Natural killer cell (primary cell): ENCODE measurements around the gene HAUS3. TPM values are rescaled to one million over a fixed set of nuclear protein-coding genes. Genes with fewer than 3 reads are reported as not detected.

Experiments used
- ATAC-seq, 3 donors: fragments of 150-1000 bp in 2 of 3; fragments of 200-7000 bp in 1 of 3; cut with Tn5 transposase; 1 replicate in 1 of 3; 2 replicates in 2 of 3; pipeline ENCODE4 v1.10.0; 2021; ENCODE audit warnings: mild to moderate bottlenecking in 2 of 3, moderate library complexity in 2 of 3
- DNase-seq, 2 donors: peaks; one replicate each; pipeline versions ENCODE4 v3.0.0 to v3.0.0-alpha.2; 2013 to 2021; ENCODE audit warnings: mixed read lengths in 1 of 2
- H3K27ac ChIP-seq: one replicate; pipeline ENCODE4 v1.5.1; 2013; ENCODE audit warnings: mild to moderate bottlenecking, low read length
- H3K27me3 ChIP-seq: one replicate; pipeline ENCODE4 v1.6.1; 2013; ENCODE audit warnings: low read length; ENCODE audit not compliant: control insufficient read depth, insufficient read depth
- H3K36me3 ChIP-seq: one replicate; pipeline ENCODE4 v1.6.1; 2013; ENCODE audit warnings: low read length; ENCODE audit not compliant: control insufficient read depth, insufficient read depth
- H3K4me1 ChIP-seq: one replicate; pipeline ENCODE4 v1.6.1; 2013; ENCODE audit warnings: low read length; ENCODE audit not compliant: control insufficient read depth, insufficient read depth
- H3K4me3 ChIP-seq: one replicate; pipeline ENCODE4 v1.5.1; 2013; ENCODE audit warnings: low read length
- H3K9me3 ChIP-seq: one replicate; pipeline ENCODE4 v1.6.1; 2013; ENCODE audit warnings: low read length; ENCODE audit not compliant: control insufficient read depth, insufficient read depth
- H3K27ac Mint-ChIP-seq, 2 donors: one replicate each; pipeline ENCODE4 v1.8.0; 2022; ENCODE audit warnings: mild to moderate bottlenecking in 2 of 2, mixed read lengths in 2 of 2, moderate library complexity in 1 of 2
- H3K27me3 Mint-ChIP-seq, 2 donors: one replicate each; pipeline ENCODE4 v1.8.0; 2022; ENCODE audit warnings: low read depth in 2 of 2, mixed read lengths in 2 of 2
- H3K36me3 Mint-ChIP-seq: one replicate; pipeline ENCODE4 v1.8.0; 2022; ENCODE audit warnings: mixed read lengths
- H3K4me1 Mint-ChIP-seq, 2 donors: one replicate each; pipeline ENCODE4 v1.8.0; 2022; ENCODE audit warnings: mixed read lengths in 2 of 2
- H3K4me3 Mint-ChIP-seq: one replicate; pipeline ENCODE4 v1.8.0; 2022; ENCODE audit warnings: mild to moderate bottlenecking, moderate library complexity, mixed read lengths
- H3K9me3 Mint-ChIP-seq, 2 donors: one replicate each; pipeline ENCODE4 v1.8.0; 2022; ENCODE audit warnings: mixed read lengths in 2 of 2
- WGBS: methylation state at CpG from one replicate; pipeline ENCODE4 v1.1.7; 2013; ENCODE audit warnings: missing lambda C conversion rate; ENCODE audit not compliant: insufficient coverage; 5-methylcytosine and 5-hydroxymethylcytosine counted together
- intact Hi-C: fragments of 100-400 bp; cut with micrococcal nuclease; formaldehyde crosslinking; loops from one replicate; pipeline ENCODE4 v1.14.2; 2022
- total RNA-seq, 4 donors: library from RNA; stranded (reverse); fragments of 120-200 nt in 1 of 4; gene quantifications; one replicate each; pipeline versions ENCODE4 v1.2.3 to v1.2.4, GENCODE V29; 2013 to 2022
- TF ChIP-seq, protein P1 (sequence below): fragments of 200-600 bp; IDR thresholded peaks from one replicate; pipeline ENCODE4 v1.8.0; 2022; ENCODE audit warnings: antibody characterized with exemption

HAUS3 gene
- total RNA-seq, 3 donors from 2014 or later (not counting 1 experiment from before 2014, with no cell fraction given) = 38.0 to 50.3 (median 49.4) TPM

DNA sequence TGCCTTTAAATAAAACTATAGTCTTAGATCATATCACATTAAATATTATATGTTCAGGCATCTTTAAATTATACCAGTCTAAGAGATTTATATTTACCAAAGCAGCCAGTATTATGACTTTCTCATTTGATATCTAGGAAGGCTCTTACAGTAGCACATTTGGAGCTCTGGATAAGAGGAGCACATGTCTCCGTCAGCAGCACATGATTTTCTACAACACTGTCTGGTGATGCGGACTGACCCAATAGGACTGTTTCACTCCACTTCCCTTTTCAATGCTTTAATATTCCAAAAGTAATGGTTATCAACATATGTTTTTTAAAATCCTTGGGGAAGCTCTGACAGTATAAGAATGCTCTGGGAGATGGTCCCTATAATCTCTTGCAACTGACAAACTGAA is 61.5 kb downstream of the HAUS3 start:
- intact Hi-C loops = no loop called here
- Histone ChIP-seq H3K4me3 (no peak overlapping the region), H3K36me3 (no peaks in the 10 kb centered on the region), H3K27ac (no peak overlapping the region), H3K9me3 (no peaks in the 10 kb centered on the region), H3K4me1 (no peaks in the 10 kb centered on the region), H3K27me3 (no peaks in the 10 kb centered on the region)
- H3K4me1 Mint-ChIP-seq = no peaks in the 10 kb centered on the region
- no peaks in the 10 kb centered on the region for H3K9me3 Mint-ChIP-seq
- TF ChIP-seq, protein P1, sequence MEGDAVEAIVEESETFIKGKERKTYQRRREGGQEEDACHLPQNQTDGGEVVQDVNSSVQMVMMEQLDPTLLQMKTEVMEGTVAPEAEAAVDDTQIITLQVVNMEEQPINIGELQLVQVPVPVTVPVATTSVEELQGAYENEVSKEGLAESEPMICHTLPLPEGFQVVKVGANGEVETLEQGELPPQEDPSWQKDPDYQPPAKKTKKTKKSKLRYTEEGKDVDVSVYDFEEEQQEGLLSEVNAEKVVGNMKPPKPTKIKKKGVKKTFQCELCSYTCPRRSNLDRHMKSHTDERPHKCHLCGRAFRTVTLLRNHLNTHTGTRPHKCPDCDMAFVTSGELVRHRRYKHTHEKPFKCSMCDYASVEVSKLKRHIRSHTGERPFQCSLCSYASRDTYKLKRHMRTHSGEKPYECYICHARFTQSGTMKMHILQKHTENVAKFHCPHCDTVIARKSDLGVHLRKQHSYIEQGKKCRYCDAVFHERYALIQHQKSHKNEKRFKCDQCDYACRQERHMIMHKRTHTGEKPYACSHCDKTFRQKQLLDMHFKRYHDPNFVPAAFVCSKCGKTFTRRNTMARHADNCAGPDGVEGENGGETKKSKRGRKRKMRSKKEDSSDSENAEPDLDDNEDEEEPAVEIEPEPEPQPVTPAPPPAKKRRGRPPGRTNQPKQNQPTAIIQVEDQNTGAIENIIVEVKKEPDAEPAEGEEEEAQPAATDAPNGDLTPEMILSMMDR = no peak
- H3K27ac Mint-ChIP-seq = no peak overlapping the region
- no peaks in the 10 kb centered on the region for H3K27me3 Mint-ChIP-seq
- H3K36me3 Mint-ChIP-seq = no peaks in the 10 kb centered on the region
- ATAC-seq = no peak
- no peak for DNase-seq
- WGBS = 100% methylated on average over 2 of the region's 2 CpGs
- no peak overlapping the region for H3K4me3 Mint-ChIP-seq

DNA sequence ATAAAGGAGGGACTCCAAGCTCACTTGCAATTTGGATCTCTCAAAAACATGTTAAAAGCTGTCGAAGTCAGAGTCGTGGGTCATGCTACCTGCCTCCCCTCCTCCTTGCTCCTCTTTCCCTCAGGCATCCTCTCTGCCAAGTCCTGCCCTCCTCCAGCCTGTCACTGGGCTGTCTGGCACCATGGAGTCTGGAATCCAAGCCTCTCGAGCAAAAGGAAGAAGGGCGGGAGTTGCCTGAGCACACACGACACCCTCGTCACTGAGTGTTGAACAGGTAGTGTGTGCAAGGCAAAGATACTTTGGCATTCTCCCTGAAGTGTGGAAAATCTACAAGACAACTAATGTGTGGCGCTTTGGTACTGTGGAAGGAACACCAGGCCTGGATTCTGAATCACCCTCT is 62.2 kb downstream of the HAUS3 start:
- ATAC-seq = no peak
- WGBS = 88% methylated on average over 7 of the region's 7 CpGs
- no peak overlapping the region for H3K27ac ChIP-seq
- TF ChIP-seq, protein P1 = no peak
- Mint-ChIP-seq H3K36me3 (no peaks in the 10 kb centered on the region), H3K27me3 (no peaks in the 10 kb centered on the region), H3K4me3 (no peak overlapping the region), H3K27ac (no peak overlapping the region), H3K9me3 (no peaks in the 10 kb centered on the region), H3K4me1 (no peaks in the 10 kb centered on the region)
- intact Hi-C loops = no loop called here
- DNase-seq = no peak
- H3K4me3 ChIP-seq = no peak overlapping the region
- no peaks in the 10 kb centered on the region for H3K4me1 ChIP-seq
- H3K36me3 ChIP-seq = no peaks in the 10 kb centered on the region
- H3K27me3 ChIP-seq = no peaks in the 10 kb centered on the region
- no peaks in the 10 kb centered on the region for H3K9me3 ChIP-seq

DNA sequence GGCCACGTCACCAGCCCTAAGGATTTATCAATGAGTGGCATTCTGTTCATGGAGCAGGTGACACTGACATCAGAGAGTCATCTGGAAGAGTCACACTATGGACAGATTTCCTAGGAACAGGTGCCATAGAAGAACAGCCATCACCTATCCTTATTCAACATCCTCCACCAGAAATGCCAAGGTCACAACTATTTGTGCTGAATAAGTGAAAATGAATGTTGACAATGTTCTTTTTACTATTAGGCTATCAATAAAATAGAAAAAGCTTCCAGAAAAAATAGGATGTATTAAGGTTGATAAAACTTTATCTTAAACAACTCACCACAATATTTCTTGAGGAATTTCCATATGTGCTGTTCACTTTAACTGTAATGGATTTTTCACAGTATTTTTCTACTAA is 62.9 kb downstream of the HAUS3 start:
- Mint-ChIP-seq H3K4me1 (no peaks in the 10 kb centered on the region), H3K9me3 (no peaks in the 10 kb centered on the region), H3K4me3 (no peak overlapping the region), H3K27ac (no peak overlapping the region), H3K36me3 (no peaks in the 10 kb centered on the region), H3K27me3 (no peaks in the 10 kb centered on the region)
- WGBS = 90% methylated on average over 1 of the region's 1 CpG
- no peak for ATAC-seq
- no peaks in the 10 kb centered on the region for H3K9me3 ChIP-seq
- H3K27ac ChIP-seq = no peak overlapping the region
- intact Hi-C loops = no loop called here
- no peak overlapping the region for H3K4me3 ChIP-seq
- no peaks in the 10 kb centered on the region for H3K36me3 ChIP-seq
- TF ChIP-seq, protein P1 = no peak
- no peaks in the 10 kb centered on the region for H3K27me3 ChIP-seq
- H3K4me1 ChIP-seq = no peaks in the 10 kb centered on the region
- no peak for DNase-seq

Other genes with a start within 250 kb of the HAUS3 start
- 10 to 100 TPM; 38.7 to 47.6 (median 46.0) TPM for gene NELFA, start 233.1 kb downstream of the HAUS3 start, total RNA-seq
- not detected for gene NAT8L, start 182.8 kb downstream of the HAUS3 start, total RNA-seq
- 1 to 10 TPM; 2.6 to 6.9 (median 3.3) TPM for gene POLN, start within 50 bp of the HAUS3 start, total RNA-seq
- 100 to 1,000 TPM; 141 to 172 (median 166) TPM for gene MXD4, start 20.0 kb upstream of the HAUS3 start, total RNA-seq
- 100 to 1,000 TPM in 2 of 3 donors, 10 to 100 TPM in 1; 85.4 to 107 (median 104) TPM for gene ZFYVE28, start 176.5 kb upstream of the HAUS3 start, total RNA-seq
- not detected for gene CFAP99, start 176.8 kb upstream of the HAUS3 start, total RNA-seq
- gene RNF4, start 227.0 kb upstream of the HAUS3 start, total RNA-seq = 100 to 1,000 TPM; 103 to 130 (median 123) TPM